Measurements from ENCODE around the gene DHRS3. TPM values are rescaled to one million over a fixed set of nuclear protein-coding genes. Genes with fewer than 3 reads are reported as not detected.

DHRS3 gene
- total RNA-seq, 1 experiment from 2014 or later, result 43.1 TPM

DNA sequence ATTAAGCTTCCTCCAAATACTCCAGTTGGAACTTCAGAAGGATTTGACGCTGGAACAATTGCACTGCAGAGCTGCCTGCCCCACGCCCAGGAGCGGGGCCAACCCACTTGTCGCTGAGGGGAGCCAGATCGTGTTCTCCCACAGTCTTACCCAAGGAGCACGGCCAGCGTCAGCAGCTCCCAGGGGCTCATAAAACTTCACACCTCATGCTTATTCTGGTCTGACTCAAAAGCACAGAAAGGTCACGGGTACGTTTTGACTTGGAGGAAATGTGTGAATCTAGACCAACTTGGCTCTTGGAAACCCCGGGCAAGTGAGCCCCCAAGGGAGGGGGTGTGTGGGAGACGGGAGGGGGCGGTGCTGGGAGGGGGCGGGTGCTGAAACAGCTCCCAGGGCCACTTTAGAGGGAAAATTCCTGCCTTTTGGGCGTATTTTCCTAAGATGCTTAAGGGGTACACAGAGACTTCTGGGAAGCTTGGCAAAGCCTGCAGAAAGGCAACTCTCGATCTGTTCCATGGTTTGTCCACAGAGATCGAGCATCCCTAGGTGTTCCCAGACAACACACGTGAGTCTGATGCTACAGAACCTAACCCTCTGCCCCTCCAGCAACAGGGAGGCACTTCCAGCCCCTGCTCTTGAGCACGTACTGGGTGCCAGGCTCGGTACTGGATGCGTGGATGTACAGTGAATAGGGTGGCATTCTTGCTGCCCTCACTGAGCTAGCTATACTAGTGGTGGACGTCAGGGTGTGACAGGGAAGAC, 98.9 kb downstream of the DHRS3 start:
- DNase-seq (ENCODE audit: low spot score), result no peak

Other genes starting within 250 kb of the DHRS3 start
- not detected in 2 replicates for gene AADACL4, start 25.9 kb upstream of the DHRS3 start, total RNA-seq (2014; rRNA removed; shearing (Covaris generic))
- not detected in 2 replicates for gene AADACL3, start 97.9 kb upstream of the DHRS3 start, total RNA-seq (2014; rRNA removed; shearing (Covaris generic))
- not detected in 2 replicates for gene CFAP107, start 128.0 kb upstream of the DHRS3 start, total RNA-seq (2014; rRNA removed; shearing (Covaris generic))
- gene PRAMEF12, start 155.5 kb upstream of the DHRS3 start, total RNA-seq (2014; rRNA removed; shearing (Covaris generic)), result not detected in 2 replicates
- not detected in 2 replicates for gene PRAMEF1, start 173.2 kb upstream of the DHRS3 start, total RNA-seq (2014; rRNA removed; shearing (Covaris generic))
- gene PRAMEF11, start 213.2 kb upstream of the DHRS3 start, total RNA-seq (2014; rRNA removed; shearing (Covaris generic)), result not detected in 2 replicates
- not detected in 2 replicates for gene HNRNPCL1, start 230.5 kb upstream of the DHRS3 start, total RNA-seq (2014; rRNA removed; shearing (Covaris generic))
- gene PRAMEF2, start 238.9 kb upstream of the DHRS3 start, total RNA-seq (2014; rRNA removed; shearing (Covaris generic)), result not detected in 2 replicates